Neural progenitor cell (in vitro differentiated cells): ENCODE data around the gene UMOD.

Source experiments
- CTCF ChIP-seq: fragments of 200-600 bp; sonication (generic); IDR thresholded peaks from 2 replicates; pipeline ENCODE4 v1.5.1; 2017; ENCODE audit warnings: antibody characterized with exemption, mild to moderate bottlenecking
- EZH2 ChIP-seq: fragments of 200-600 bp; sonication (generic); IDR thresholded peaks from 2 replicates; pipeline ENCODE4 v1.6.1; 2017; ENCODE audit warnings: antibody characterized with exemption, mild to moderate bottlenecking, moderate library complexity

GRCh38 chr16:20401066-20401465, 48.6 kb upstream of the UMOD start:
- no peak for TF ChIP-seq CTCF
- no peak for TF ChIP-seq EZH2
